Karpas-422 (cell line): Measurements from ENCODE around the gene BARD1. TPM values are rescaled to one million over a fixed set of nuclear protein-coding genes. Genes with fewer than 3 reads are reported as not detected.
"Not testable (repeated sequence)": the region's sequence is repeated elsewhere in the genome, so short reads cannot be mapped to it uniquely, and the experiment has no call there.

Source experiments
- DNase-seq: peaks from one replicate; pipeline ENCODE4 v3.0.0-alpha.2; 2015
- H2AFZ ChIP-seq: fragments of 200-600 bp; sonication (generic); 2 replicates; pipeline ENCODE4 v1.6.1; 2014; ENCODE audit warnings: antibody characterized with exemption, low read length, mixed read lengths
- H3K27ac ChIP-seq: fragments of 200-600 bp; sonication (generic); 2 replicates; pipeline ENCODE4 v1.5.1; 2014; ENCODE audit warnings: mild to moderate bottlenecking, low read length, moderate library complexity
- H3K27me3 ChIP-seq: fragments of 200-600 bp; sonication (generic); 2 replicates; pipeline ENCODE4 v1.6.1; 2014; ENCODE audit warnings: low read length, mixed read lengths
- H3K36me3 ChIP-seq: fragments of 200-600 bp; sonication (generic); 2 replicates; pipeline ENCODE4 v1.6.1; 2014; ENCODE audit warnings: low read length, mixed read lengths; ENCODE audit not compliant: insufficient read depth
- H3K4me1 ChIP-seq: fragments of 200-600 bp; sonication (generic); 2 replicates; pipeline ENCODE4 v1.6.1; 2014; ENCODE audit warnings: mild to moderate bottlenecking, low read length, mixed read lengths
- H3K4me2 ChIP-seq: fragments of 200-600 bp; sonication (generic); 2 replicates; pipeline ENCODE4 v1.6.1; 2014; ENCODE audit warnings: low read length, low read depth, mild to moderate bottlenecking; ENCODE audit not compliant: poor library complexity, severe bottlenecking
- H3K4me3 ChIP-seq: fragments of 200-600 bp; sonication (generic); 2 replicates; pipeline ENCODE4 v1.5.1; 2014; ENCODE audit warnings: mild to moderate bottlenecking, antibody characterized with exemption, low read length, mixed read lengths
- H3K79me2 ChIP-seq: fragments of 200-600 bp; sonication (generic); 2 replicates; pipeline ENCODE4 v1.6.1; 2014; ENCODE audit warnings: mild to moderate bottlenecking, low read length, mixed read lengths
- H3K9ac ChIP-seq: fragments of 200-600 bp; sonication (generic); 2 replicates; pipeline ENCODE4 v1.6.0; 2014; ENCODE audit warnings: low read length
- H3K9me2 ChIP-seq: fragments of 200-600 bp; sonication (generic), shearing (Covaris generic); replicated peaks from 2 replicates; pipeline ENCODE4 v1.6.0; 2014; ENCODE audit warnings: mild to moderate bottlenecking, low read length, moderate library complexity; ENCODE audit not compliant: insufficient read depth
- H3K9me3 ChIP-seq: fragments of 300-700, 200-600 bp; sonication (generic); 2 replicates; pipeline ENCODE4 v1.6.1; 2014; ENCODE audit warnings: low read length, mixed read lengths
- H4K20me1 ChIP-seq: fragments of 200-600 bp; sonication (generic); 2 replicates; pipeline ENCODE4 v1.6.1; 2014; ENCODE audit warnings: mild to moderate bottlenecking, antibody characterized with exemption, low read length, low read depth; ENCODE audit not compliant: insufficient read depth
- small RNA-seq: library from RNA; depleted of rRNA; stranded (forward); fragments of <200 nt; gene quantifications from one replicate; pipeline ENCODE3, GENCODE V24; 2014
- total RNA-seq: library from RNA; depleted of rRNA; stranded (reverse); fragments of >200 nt; shearing (Covaris generic); gene quantifications from 2 replicates; pipeline ENCODE4 v1.2.3, GENCODE V29; 2014; ENCODE audit warnings: low replicate concordance

BARD1 gene
- total RNA-seq, 1 experiment from 2014 or later = 78.0 TPM

DNA sequence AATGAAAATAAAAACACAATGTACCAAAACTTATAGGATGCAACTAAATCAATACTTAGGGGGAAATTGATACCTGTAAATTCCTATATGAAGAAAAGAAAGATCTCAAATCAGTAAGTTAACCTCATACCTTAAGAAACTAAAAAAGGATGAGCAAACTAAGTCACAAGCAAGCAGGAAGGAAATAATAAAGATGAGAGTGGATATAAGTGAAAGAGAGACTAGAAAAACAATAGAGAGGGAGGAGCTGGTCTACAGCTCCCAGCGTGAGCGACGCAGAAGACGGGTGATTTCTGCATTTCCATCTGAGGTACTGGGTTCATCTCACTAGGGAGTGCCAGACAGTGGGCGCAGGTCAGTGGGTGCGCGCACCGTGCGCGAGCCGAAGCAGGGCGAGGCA, 125.9 kb downstream of the BARD1 start:
- H3K27me3 ChIP-seq, H3K4me1 ChIP-seq, H2AFZ ChIP-seq, H3K79me2 ChIP-seq, H3K9me3 ChIP-seq, H3K36me3 ChIP-seq, H4K20me1 ChIP-seq, H3K27ac ChIP-seq, H3K4me3 ChIP-seq, H3K4me2 ChIP-seq, H3K9ac ChIP-seq, H3K9me2 ChIP-seq, DNase-seq: not testable (repeated sequence)

DNA sequence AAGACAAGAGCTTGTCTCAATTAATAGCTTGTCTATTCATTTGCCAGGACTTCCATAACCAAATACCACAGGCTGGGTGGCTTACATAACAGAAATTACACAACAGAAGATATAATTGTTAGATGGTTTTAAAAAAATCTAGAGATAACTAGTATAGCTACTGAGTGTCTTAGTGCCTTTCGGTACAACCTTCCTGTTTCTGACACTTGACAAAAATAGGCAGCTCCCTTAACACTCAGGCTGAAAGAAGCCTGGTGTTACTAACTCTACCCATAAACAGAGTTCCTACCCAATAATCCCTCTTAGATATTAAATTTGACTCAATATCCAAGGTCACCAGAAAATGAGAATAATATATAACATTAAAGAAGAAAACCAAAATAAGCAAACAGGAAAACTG, 129.7 kb downstream of the BARD1 start:
- Histone ChIP-seq H3K4me1 (no peaks in the 10 kb centered on the region), H4K20me1 (no peaks in the 10 kb centered on the region), H3K9me3 (no peaks in the 10 kb centered on the region), H3K9me2 (no peaks in the 10 kb centered on the region), H3K27me3 (no peaks in the 10 kb centered on the region), H3K27ac (no peak overlapping the region), H3K79me2 (no peaks in the 10 kb centered on the region), H3K4me2 (no peak overlapping the region), H3K36me3 (no peaks in the 10 kb centered on the region), H3K4me3 (no peak overlapping the region), H2AFZ (no peak overlapping the region), H3K9ac (no peak overlapping the region)
- no peak for DNase-seq

DNA sequence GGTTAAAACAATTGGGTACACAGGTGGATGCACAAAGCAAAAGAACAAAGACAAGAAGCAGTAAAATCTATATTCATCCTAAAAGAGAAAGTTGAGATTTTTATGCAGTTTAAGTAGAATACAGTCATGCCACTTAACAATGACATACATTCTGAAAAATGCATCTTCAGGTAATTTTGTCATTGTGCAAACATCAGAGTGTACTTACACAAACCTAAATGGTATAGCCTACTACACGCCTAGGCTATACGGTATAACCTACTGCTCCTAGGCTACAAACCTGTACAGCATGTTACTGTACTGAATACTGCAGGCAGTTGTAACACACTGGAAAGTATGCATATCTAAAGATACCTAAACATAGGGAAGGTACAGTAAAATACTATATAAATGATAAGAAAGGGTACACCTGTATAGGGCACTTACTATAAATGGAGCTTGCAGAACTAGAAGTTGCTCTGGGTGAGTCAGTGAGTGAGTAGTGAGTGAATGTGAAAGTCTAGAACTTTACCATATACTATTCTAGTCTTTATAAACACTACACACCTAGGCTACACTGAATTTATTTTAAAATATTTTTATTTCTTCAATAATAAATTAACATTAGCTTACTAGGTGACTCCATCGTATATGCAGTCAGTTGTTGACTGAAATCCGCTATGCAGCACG, 132.9 kb downstream of the BARD1 start:
- Histone ChIP-seq H3K4me3 (no peak overlapping the region), H3K27ac (no peak overlapping the region), H3K9me2 (no peaks in the 10 kb centered on the region), H3K27me3 (no peaks in the 10 kb centered on the region), H3K36me3 (no peaks in the 10 kb centered on the region), H3K9me3 (no peaks in the 10 kb centered on the region), H3K9ac (no peak overlapping the region), H2AFZ (no peak overlapping the region), H3K4me2 (no peak overlapping the region), H4K20me1 (no peaks in the 10 kb centered on the region), H3K79me2 (no peaks in the 10 kb centered on the region), H3K4me1 (no peaks in the 10 kb centered on the region)
- no peak for DNase-seq

Small RNA genes lying within 50 kb of the gene (small RNA-seq; reads per million reads assigned to genes)
- gene SNORA70I = 0.16 reads per million
